H1 (cell line): ENCODE measurements around the gene APOBEC2. TPM values are rescaled to one million over a fixed set of nuclear protein-coding genes. Genes with fewer than 3 reads are reported as not detected.

Experiments used
- CTCF ChIA-PET: fragments of 300-600 bp; sonication (Branson Sonifier 250); formaldehyde crosslinking; loops from one replicate; lab custom pipeline; 2021; ENCODE audit not compliant: partially characterized antibody; lab: Charles Lee
- POLR2A ChIA-PET: fragments of 300-600 bp; sonication (Branson Sonifier 250); formaldehyde crosslinking; loops from one replicate; lab custom pipeline; 2021; ENCODE audit warnings: inconsistent platforms; ENCODE audit not compliant: partially characterized antibody; lab: Charles Lee
- DNase-seq, 2 experiments: peaks; one replicate each; pipeline versions ENCODE4 v3.0.0 to v3.0.0-alpha.2; 2010 to 2022; ENCODE audit warnings: low spot score in 2 of 2, low read depth in 1 of 2, mixed read lengths in 1 of 2
- FAIRE-seq: peaks from 2 replicates; lab custom pipeline; 2011; peaks lifted over from hg19 to GRCh38; lab: Jason Lieb, UNC
- H2AFZ ChIP-seq: 2 replicates; pipeline ENCODE4 v1.8.1; 2012; ENCODE audit warnings: low read length, inconsistent platforms
- H2AK5ac ChIP-seq: 2 replicates; pipeline ENCODE4 v1.6.1; 2013; ENCODE audit warnings: low read depth, low read length
- H2BK120ac ChIP-seq: replicated peaks from 2 replicates; pipeline ENCODE3; 2013; ENCODE audit warnings: low read depth, low read length, inconsistent platforms
- H2BK12ac ChIP-seq: 2 replicates; pipeline ENCODE4 v1.6.1; 2013; ENCODE audit warnings: low read depth, low read length
- H2BK15ac ChIP-seq: 2 replicates; pipeline ENCODE4 v1.6.1; 2013; ENCODE audit warnings: low read length
- H2BK20ac ChIP-seq: 2 replicates; pipeline ENCODE4 v1.6.1; 2013; ENCODE audit warnings: low read length
- H2BK5ac ChIP-seq: 2 replicates; pipeline ENCODE4 v1.6.1; 2013; ENCODE audit warnings: low read depth, low read length
- H3K14ac ChIP-seq: 2 replicates; pipeline ENCODE4 v1.6.1; 2013; ENCODE audit warnings: inconsistent platforms; ENCODE audit not compliant: insufficient read length
- H3K18ac ChIP-seq: 2 replicates; pipeline ENCODE4 v1.6.1; 2013; ENCODE audit warnings: low read length; ENCODE audit errors: extremely low read depth
- H3K23ac ChIP-seq: 2 replicates; pipeline ENCODE4 v1.6.1; 2013; ENCODE audit warnings: inconsistent platforms; ENCODE audit not compliant: insufficient read length
- H3K23me2 ChIP-seq: 2 replicates; pipeline ENCODE4 v1.6.1; 2013; ENCODE audit warnings: low read depth, low read length
- H3K27ac ChIP-seq: 2 replicates; pipeline ENCODE4 v1.6.1; 2011; ENCODE audit warnings: low read depth, low read length, inconsistent platforms
- H3K27me3 ChIP-seq, 4 experiments: replicated peaks in 1 of 4; 1 replicate in 1 of 4; 2 replicates in 3 of 4; pipeline versions ENCODE4 v1.6.1 to v1.8.1; 2011 to 2013; ENCODE audit warnings: low read length in 3 of 4, mild to moderate bottlenecking in 3 of 4, inconsistent platforms in 2 of 4, mixed read lengths in 2 of 4, moderate library complexity in 1 of 4; ENCODE audit not compliant: control insufficient read depth in 3 of 4, insufficient read depth in 3 of 4; ENCODE audit errors: extremely low read depth in 1 of 4
- H3K36me3 ChIP-seq, 4 experiments: 2 replicates each; pipeline versions ENCODE4 v1.6.1 to v1.8.1; 2011 to 2013; ENCODE audit warnings: mild to moderate bottlenecking in 4 of 4, low read length in 3 of 4, moderate library complexity in 2 of 4, control low read depth in 1 of 4, inconsistent platforms in 1 of 4; ENCODE audit not compliant: insufficient read depth in 4 of 4, control insufficient read depth in 2 of 4
- H3K4ac ChIP-seq: replicated peaks from 2 replicates; pipeline ENCODE3; 2013; ENCODE audit warnings: low read length, low read depth, mixed read lengths, inconsistent platforms; ENCODE audit not compliant: insufficient read length
- H3K4me1 ChIP-seq, 4 experiments: replicated peaks in 1 of 4; 1 replicate in 1 of 4; 2 replicates in 3 of 4; pipeline versions ENCODE4 v1.6.1 to v1.8.1; 2011 to 2013; ENCODE audit warnings: low read length in 3 of 4, inconsistent platforms in 2 of 4, mixed read lengths in 1 of 4; ENCODE audit not compliant: insufficient read depth in 4 of 4, control insufficient read depth in 3 of 4
- H3K4me2 ChIP-seq, 2 experiments: 2 replicates each; pipeline versions ENCODE4 v1.6.1 to v1.8.1; 2011 to 2013; ENCODE audit warnings: low read depth in 2 of 2, low read length in 2 of 2, control low read depth in 1 of 2, inconsistent platforms in 1 of 2, mild to moderate bottlenecking in 1 of 2; ENCODE audit not compliant: insufficient read depth in 1 of 2
- H3K4me3 ChIP-seq, 4 experiments: fragments of 200-600, 300-600 bp in 1 of 4; sonication (generic), shearing (Covaris generic), sonication (Bioruptor Twin) in 1 of 4; 2 replicates each; pipeline versions ENCODE4 v1.5.1 to v1.8.1; 2011 to 2016; ENCODE audit warnings: low read length in 4 of 4, low read depth in 3 of 4, control low read depth in 2 of 4, inconsistent platforms in 2 of 4, mild to moderate bottlenecking in 2 of 4, mixed read lengths in 1 of 4, moderate library complexity in 1 of 4; ENCODE audit not compliant: insufficient read depth in 2 of 4; ENCODE audit errors: extremely low read depth in 1 of 4
- H3K56ac ChIP-seq: replicated peaks from 2 replicates; pipeline ENCODE3; 2013; ENCODE audit warnings: low read depth, mild to moderate bottlenecking, mixed read lengths, low read length, inconsistent platforms; ENCODE audit not compliant: insufficient read length
- H3K79me1 ChIP-seq: 2 replicates; pipeline ENCODE4 v1.6.1; 2013; ENCODE audit warnings: low read depth, low read length, control low read depth
- H3K79me2 ChIP-seq, 2 experiments: 2 replicates each; pipeline versions ENCODE4 v1.6.1 to v1.8.1; 2012 to 2013; ENCODE audit warnings: low read length in 2 of 2, mild to moderate bottlenecking in 2 of 2, inconsistent platforms in 1 of 2; ENCODE audit not compliant: insufficient read depth in 2 of 2, control insufficient read depth in 1 of 2
- H3K9ac ChIP-seq, 4 experiments: replicated peaks in 1 of 4; 1 replicate in 1 of 4; 2 replicates in 3 of 4; pipeline versions ENCODE4 v1.6.1 to v1.8.1; 2011 to 2013; ENCODE audit warnings: low read depth in 3 of 4, low read length in 3 of 4, control low read depth in 2 of 4, mild to moderate bottlenecking in 2 of 4, moderate library complexity in 2 of 4, inconsistent platforms in 1 of 4; ENCODE audit errors: extremely low read depth in 1 of 4
- H3K9me3 ChIP-seq, 2 experiments: 2 replicates each; pipeline versions ENCODE4 v1.6.1 to v1.8.1; 2012 to 2013; ENCODE audit warnings: mild to moderate bottlenecking in 2 of 2, moderate library complexity in 2 of 2, control low read depth in 1 of 2, inconsistent platforms in 1 of 2, low read depth in 1 of 2, low read length in 1 of 2, mixed read lengths in 1 of 2; ENCODE audit not compliant: insufficient read depth in 2 of 2
- H4K20me1 ChIP-seq, 2 experiments: replicated peaks in 1 of 2; 2 replicates each; pipeline versions ENCODE3 to v1.8.1; 2011 to 2013; ENCODE audit warnings: inconsistent platforms in 2 of 2, low read length in 2 of 2, mild to moderate bottlenecking in 1 of 2; ENCODE audit not compliant: insufficient read depth in 2 of 2, control insufficient read depth in 1 of 2
- H4K5ac ChIP-seq: 2 replicates; pipeline ENCODE4 v1.6.1; 2013; ENCODE audit warnings: low read length, low read depth, mixed read lengths, inconsistent platforms; ENCODE audit not compliant: insufficient read length
- H4K8ac ChIP-seq: 2 replicates; pipeline ENCODE4 v1.8.0; 2013; ENCODE audit warnings: mild to moderate bottlenecking, moderate library complexity, low read length, inconsistent platforms; ENCODE audit not compliant: insufficient read depth; ENCODE audit errors: extremely low read depth
- H4K91ac ChIP-seq: replicated peaks from 2 replicates; pipeline ENCODE3; 2013; ENCODE audit warnings: low read length, mixed read lengths, inconsistent platforms; ENCODE audit not compliant: insufficient read length
- ATF2 ChIP-seq: IDR thresholded peaks from 2 replicates; pipeline ENCODE4 v1.6.1; 2012; ENCODE audit warnings: low read length, inconsistent platforms
- ATF3 ChIP-seq: IDR thresholded peaks from 2 replicates; pipeline ENCODE4 v1.6.1; 2011; ENCODE audit warnings: low read depth, mild to moderate bottlenecking, low read length; ENCODE audit not compliant: insufficient read depth
- CEBPB ChIP-seq: IDR thresholded peaks from 2 replicates; pipeline ENCODE4 v1.6.1; 2012; ENCODE audit warnings: low read depth, low read length
- CHD2 ChIP-seq: IDR thresholded peaks from 2 replicates; pipeline ENCODE4 v1.6.1; 2012; ENCODE audit warnings: low read length, improper control_type of control experiment
- EZH2 ChIP-seq: fragments of 200-600 bp; sonication (generic); IDR thresholded peaks from 2 replicates; pipeline ENCODE4 v1.7.1; 2012; ENCODE audit warnings: low read depth, mild to moderate bottlenecking, moderate library complexity, low read length, inconsistent platforms; ENCODE audit not compliant: severe bottlenecking
- KDM1A ChIP-seq: fragments of 200-600, 300-600 bp; sonication (generic); IDR thresholded peaks from 2 replicates; pipeline ENCODE4 v1.7.1; 2016; ENCODE audit warnings: mild to moderate bottlenecking, low read length, borderline replicate concordance
- MAFK ChIP-seq: IDR thresholded peaks from 2 replicates; pipeline ENCODE4 v1.6.1; 2012; ENCODE audit warnings: low read depth, mild to moderate bottlenecking, improper control_type of control experiment, low read length
- POLR2A ChIP-seq, 2 experiments: IDR thresholded peaks; 1 replicate in 1 of 2; 2 replicates in 1 of 2; pipeline ENCODE4 v1.6.1; 2011; ENCODE audit warnings: low read depth in 2 of 2, low read length in 2 of 2, mild to moderate bottlenecking in 2 of 2; ENCODE audit errors: control extremely low read depth in 1 of 2
- whole genome bisulfite sequencing, 2 experiments: shearing (Covaris generic) in 1 of 2; methylation state at CpG; one replicate each; pipeline versions ENCODE4 v1.1.6 to v1.1.7; 2013 to 2015; ENCODE audit warnings: low lambda C conversion rate in 2 of 2, mixed read lengths in 2 of 2, inconsistent platforms in 1 of 2, low coverage in 1 of 2, missing lambda C conversion rate in 1 of 2; ENCODE audit not compliant: insufficient replicate concordance in 2 of 2, insufficient coverage in 1 of 2, insufficient read length in 1 of 2; ENCODE audit errors: extremely low coverage in 1 of 2, missing lambda C conversion rate in 1 of 2; 5-methylcytosine and 5-hydroxymethylcytosine counted together
- polyA plus RNA-seq, 7 experiments: library from polyadenylated mRNA; depleted of rRNA in 3 of 7; stranded (reverse) in 5 of 7; unstranded in 2 of 7; fragments of >200 nt in 5 of 7; fragments of 200-250 nt in 2 of 7; gene quantifications; 1 replicate in 5 of 7; 2 replicates in 1 of 7; 4 replicates in 1 of 7; pipeline versions ENCODE4 v1.2.1 to v1.2.3, GENCODE V29; 2011 to 2013; ENCODE audit warnings: missing spikeins in 2 of 7, mixed read lengths in 2 of 7
- total RNA-seq: library from RNA; stranded (reverse); fragmentation: NEBNext Ultra II Directional; extraction: Animal tissue kit (Norgen Biotek cat#: 25700); gene quantifications from 2 replicates; pipeline ENCODE4 v1.2.1, GENCODE V29; 2021

The APOBEC2 gene
- total and polyA plus RNA-seq, 2 of the 8 experiments (the other 6 are each of a cell fraction or from before 2014, with no cell fraction given), result not detected

DNA sequence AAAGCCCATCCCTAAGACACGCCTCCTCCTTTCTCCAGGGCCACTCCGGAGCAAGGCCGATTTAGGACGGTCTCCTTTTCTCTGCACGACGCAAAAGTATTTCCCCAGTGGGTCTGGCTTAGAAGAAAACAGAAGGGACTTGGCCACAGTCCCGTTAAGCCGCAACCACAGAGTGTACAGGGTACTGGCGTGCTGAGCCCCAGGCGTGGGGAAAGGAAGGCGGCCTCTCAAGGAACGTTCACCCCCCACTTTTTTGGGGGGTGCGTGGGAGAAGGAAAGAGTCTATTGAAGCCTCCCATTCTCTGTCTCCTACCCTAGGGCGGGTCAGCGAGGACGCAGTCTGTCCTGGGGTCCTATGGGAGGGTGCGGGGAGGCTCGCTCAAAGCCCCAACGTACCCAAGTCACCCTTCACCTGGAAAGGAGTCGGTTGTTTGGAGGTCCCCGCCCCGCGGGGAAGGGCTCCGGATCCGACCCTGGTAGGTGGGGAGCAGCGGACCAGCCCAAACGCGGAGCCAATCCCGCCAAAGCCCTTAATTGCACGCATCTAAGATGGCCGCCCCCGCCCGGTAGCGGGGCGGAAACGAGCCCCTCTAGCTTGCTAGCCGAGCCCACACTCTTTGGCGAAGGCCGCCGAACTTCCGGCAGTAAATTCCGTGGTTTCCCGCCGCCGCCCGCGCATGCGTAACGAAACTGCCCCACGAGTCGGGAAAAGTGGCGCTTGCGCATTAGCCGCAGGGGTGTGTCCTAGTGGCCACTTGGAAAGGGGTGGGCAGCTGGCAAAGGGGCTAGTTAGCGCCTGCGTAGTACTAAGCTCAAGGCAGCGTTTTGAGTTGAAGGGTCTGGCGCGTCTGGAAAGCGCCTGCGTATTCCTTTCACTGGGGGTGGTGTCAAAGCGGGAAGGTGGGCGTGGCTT is 19.2 kb downstream of the APOBEC2 start, which contains the start of gene OARD1:
TSS of gene OARD1 (minus strand) at position 434 of the 913 bp plus-strand sequence. CDS start 722 bp downstream, outside the sequence.
- H2AFZ ChIP-seq, result peak within 1 kb of the TSS; percentile 65
- no peak for FAIRE-seq
- no peaks in the 10 kb centered on the region for H3K9me3 ChIP-seq
- 0 out of 2 replicates have a peak, but pooled peaks have one; percentile 13 for TF ChIP-seq ATF3
- TF ChIP-seq EZH2, result no peak
- peak; percentile 48 to 88 for TF ChIP-seq POLR2A (IDR thresholded peaks at IDR 0.05; ENCODE audit: control extremely low read depth in 1 of 2, low read depth in 2 of 2, low read length in 2 of 2)
- TF ChIP-seq ATF2, result no peak
- no peak for TF ChIP-seq CEBPB
- no peak for TF ChIP-seq MAFK
- no peak for TF ChIP-seq CHD2
- TF ChIP-seq KDM1A, result no peak

More for the DNA sequence above, 19.2 kb downstream of the APOBEC2 start, which contains the start of gene OARD1:
- H2AK5ac ChIP-seq, result no peak within 1 kb of the TSS
- peak within 1 kb of the TSS; percentile 87 for H4K91ac ChIP-seq
- H3K4me3 ChIP-seq, result peak within 1 kb of the TSS; percentile 83 to 96 (median 92)
- H3K27me3 ChIP-seq, result no peaks in the 10 kb centered on the region
- H4K20me1 ChIP-seq, result peaks cover 0 to 7% of the 10 kb centered on the region in 2 experiments
- ChIA-PET POLR2A (interaction anchor here (0.7 to 2.6 kb wide), 6 partner anchors 9 to 44 kb away, joined by 3 to 9 read pairs (median 5); partner anchors contain the start of gene APOBEC2), CTCF (interaction anchor here (0.8 to 1.0 kb wide), 4 partner anchors 27 to 44 kb away, joined by 3 read pairs; partner anchors contain the start of gene UNC5CL)
- peak within 1 kb of the TSS; percentile 96 for H3K27ac ChIP-seq
- peak within 1 kb of the TSS; percentile 18 for H3K23ac ChIP-seq
- H2BK15ac ChIP-seq, result no peak within 1 kb of the TSS
- peak within 1 kb of the TSS; percentile 86 to 94 (median 93) for H3K9ac ChIP-seq
- peaks cover 26 to 36% of the 10 kb centered on the region in 2 experiments for H3K79me2 ChIP-seq
- H4K5ac ChIP-seq, result peak within 1 kb of the TSS; percentile 91
- peak within 1 kb of the TSS; percentile 96 for H3K18ac ChIP-seq
- H3K14ac ChIP-seq, result peak within 1 kb of the TSS; percentile 8
- H2BK12ac ChIP-seq, result no peak within 1 kb of the TSS
- peak within 1 kb of the TSS; percentile 97 for H4K8ac ChIP-seq
- H3K36me3 ChIP-seq, result peaks cover 0 to 17% (median 8%) of the 10 kb centered on the region in 4 experiments; a peak in 6 of 8 replicates
- H3K4ac ChIP-seq, result peak within 1 kb of the TSS; percentile 91
- peak within 1 kb of the TSS; percentile 98 for H2BK5ac ChIP-seq
- H3K4me2 ChIP-seq, result peak within 1 kb of the TSS; percentile 89 to 98
- peaks cover 2 to 5% (median 4%) of the 10 kb centered on the region in 4 experiments; a peak in 3 of 7 replicates for H3K4me1 ChIP-seq
- DNase-seq, result peak; percentile 97 to 98
- no peak within 1 kb of the TSS for H2BK120ac ChIP-seq
- 0% methylated on average over 63 of the region's 63 CpGs; no CpG with 5 or more reads in 1 of the 2 experiments for WGBS, 2 experiments
- no peaks in the 10 kb centered on the region for H3K79me1 ChIP-seq
- H3K23me2 ChIP-seq, result peaks cover 11% of the 10 kb centered on the region
- H3K56ac ChIP-seq, result peak within 1 kb of the TSS; percentile 97
- 0 out of 2 replicates have a peak within 1 kb of the TSS, but pooled peaks have one; percentile 44 for H2BK20ac ChIP-seq
